ENCODE measurements around the gene LZTS2. TPM values are rescaled to one million over a fixed set of nuclear protein-coding genes. Genes with fewer than 3 reads are reported as not detected.

The LZTS2 gene
- total and polyA plus RNA-seq, 2 of the 4 experiments (the other 2 are of a cell fraction), result 19.2 to 101 TPM

- Histone ChIP-seq H3K23ac (ENCODE audit: low read depth, low read length) (no peak overlapping the region), H4K5ac (ENCODE audit: low read depth, low read length) (no peak overlapping the region), H2BK5ac (ENCODE audit: low read depth, low read length, poor library complexity, severe bottlenecking) (no peak overlapping the region), H3K18ac (ENCODE audit: low read depth, low read length) (no peak overlapping the region), H2AK9ac (replicated peaks; ENCODE audit: low read depth, low read length, poor library complexity) (no peak overlapping the region), H3K4me3 (ENCODE audit: insufficient read depth, low read depth, low read length) (no peak overlapping the region), H4K91ac (ENCODE audit: insufficient read depth, low read depth, low read length) (no peak overlapping the region), H3K4ac (ENCODE audit: low read depth, low read length) (no peak overlapping the region), H2BK20ac (ENCODE audit: low read depth, low read length) (no peak overlapping the region), H2BK15ac (ENCODE audit: low read depth, low read length) (no peak overlapping the region), H2BK120ac (ENCODE audit: low read depth, low read length) (no peak overlapping the region), H3K9me1 (ENCODE audit: insufficient read depth, low read length) (peaks cover 7% of the 10 kb centered on the region), H4K20me1 (ENCODE audit: insufficient read depth, low read length) (peaks cover 2% of the 10 kb centered on the region; the same call in 1 of the 2 replicates), H3K56ac (ENCODE audit: extremely low read depth, insufficient read depth, low read length) (no peak overlapping the region), H2AFZ (replicated peaks; ENCODE audit: low read length, poor library complexity) (no peak overlapping the region), H3K4me1 (ENCODE audit: control insufficient read depth, insufficient read depth, low read length) (peaks cover 14% of the 10 kb centered on the region), H3K9me3 (ENCODE audit: control insufficient read depth, insufficient read depth, low read length) (no peaks in the 10 kb centered on the region), H3K79me1 (ENCODE audit: low read depth in 1 of 2, low read length in 2 of 2) (0 out of 4 replicates have a peak, but pooled peaks cover 0 to 7% of the 10 kb centered on the region in 2 experiments), H3K36me3 (ENCODE audit: control insufficient read depth, insufficient read depth, low read length) (no peaks in the 10 kb centered on the region), H3K9ac (ENCODE audit: low read depth, low read length) (no peak overlapping the region), H3K14ac (replicated peaks; ENCODE audit: low read depth, low read length) (no peak overlapping the region), H3K4me2 (ENCODE audit: low read depth, low read length) (no peak overlapping the region), H4K8ac (ENCODE audit: low read depth in 2 of 2, low read length in 2 of 2) (no peak overlapping the region), H3K27ac (ENCODE audit: insufficient read depth, low read length) (no peak overlapping the region), H2AK5ac (ENCODE audit: low read depth, low read length) (no peak overlapping the region), H3K27me3 (ENCODE audit: control insufficient read depth, insufficient read depth, low read length) (peaks cover 1% of the 10 kb centered on the region; the same call in 1 of the 2 replicates)
- POLR2A ChIA-PET (ENCODE audit: unreplicated experiment), result no interaction called here
- BruUV-seq (replicated peaks), result no TSS peak
- no peak for DNase-seq
- intact Hi-C loops (cut with micrococcal nuclease) (loop anchor here (2.0 to 10.0 kb wide), 2 partner anchors 49 to 453 kb away; no protein-coding TSS in a partner anchor), in situ Hi-C loops (cut with MboI; ENCODE audit: low sequenced_read_pairs) (no loop called here), dilution Hi-C loops (cut with HindIII; ENCODE audit: low sequenced_read_pairs, unreplicated experiment) (no loop called here)
- TF ChIP-seq POLR2A (IDR thresholded peaks at IDR 0.05; ENCODE audit: low read depth, low read length) (no peak), NFE2L2 (IDR thresholded peaks at IDR 0.05; ENCODE audit: low read depth, low read length) (no peak), FOS (IDR thresholded peaks at IDR 0.05; ENCODE audit: low read depth, low read length) (no peak), SMC3 (IDR thresholded peaks at IDR 0.05; ENCODE audit: low read depth, low read length) (no peak), RFX5 (IDR thresholded peaks at IDR 0.05; ENCODE audit: low read depth, low read length) (no peak), CHD1 (IDR thresholded peaks at IDR 0.05; ENCODE audit: low read depth, low read length) (no peak), CEBPB (IDR thresholded peaks at IDR 0.05; ENCODE audit: low read depth, low read length) (no peak), MAFK (IDR thresholded peaks at IDR 0.05; ENCODE audit: low read depth, low read length) (no peak), MXI1 (IDR thresholded peaks at IDR 0.05; ENCODE audit: borderline replicate concordance, low read depth, low read length) (no peak), RCOR1 (IDR thresholded peaks at IDR 0.05; ENCODE audit: insufficient replicate concordance, low read length) (no peak), USF2 (IDR thresholded peaks at IDR 0.05; ENCODE audit: low read depth, low read length) (no peak), BHLHE40 (IDR thresholded peaks at IDR 0.05; ENCODE audit: low read depth, low read length) (no peak), CTCF (conservative IDR thresholded peaks at IDR 0.05; ENCODE audit: low read depth, low read length) (no peak), RAD21 (IDR thresholded peaks at IDR 0.05; ENCODE audit: low read length) (no peak), MAZ (IDR thresholded peaks at IDR 0.05; ENCODE audit: borderline replicate concordance, low read depth, low read length) (no peak)
- TF ChIP-seq, protein P1, sequence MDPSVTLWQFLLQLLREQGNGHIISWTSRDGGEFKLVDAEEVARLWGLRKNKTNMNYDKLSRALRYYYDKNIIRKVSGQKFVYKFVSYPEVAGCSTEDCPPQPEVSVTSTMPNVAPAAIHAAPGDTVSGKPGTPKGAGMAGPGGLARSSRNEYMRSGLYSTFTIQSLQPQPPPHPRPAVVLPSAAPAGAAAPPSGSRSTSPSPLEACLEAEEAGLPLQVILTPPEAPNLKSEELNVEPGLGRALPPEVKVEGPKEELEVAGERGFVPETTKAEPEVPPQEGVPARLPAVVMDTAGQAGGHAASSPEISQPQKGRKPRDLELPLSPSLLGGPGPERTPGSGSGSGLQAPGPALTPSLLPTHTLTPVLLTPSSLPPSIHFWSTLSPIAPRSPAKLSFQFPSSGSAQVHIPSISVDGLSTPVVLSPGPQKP (IDR thresholded peaks at IDR 0.05; ENCODE audit: borderline replicate concordance, low read depth, low read length), result no peak
- no peak for ATAC-seq (ENCODE audit: low read depth)
- WGBS, 2 experiments (ENCODE audit: extremely low coverage in 2 of 2, insufficient read length in 1 of 2), result 53% methylated on average over 3 of the region's 20 CpGs; no CpG with 5 or more reads in 1 of the 2 experiments
- CTCF ChIA-PET, result interaction anchor here (0.9 to 6.8 kb wide), 4 partner anchors 12 to 124 kb away, joined by 3 to 48 read pairs (median 4); partner anchors contain the start of gene LZTS2
Observed at GRCh38 chr10:101018118-101018599, 18.6 kb downstream of the LZTS2 start.

Measured in IMR-90 (cell line).